Suprapubic skin (tissue), 4 donors: ENCODE results near the gene FMNL2. TPM values are rescaled to one million over a fixed set of nuclear protein-coding genes. Genes with fewer than 3 reads are reported as not detected.

ENCODE experiments used
- DNase-seq, 2 donors: peaks; one replicate each; pipeline ENCODE4 v3.0.0-alpha.2; 2019; ENCODE audit warnings: low spot score in 2 of 2
- H3K27ac ChIP-seq: fragments of 200-600 bp; sonication (generic); one replicate; pipeline ENCODE4 v1.5.1; 2019
- H3K27me3 ChIP-seq: fragments of 200-600 bp; sonication (generic); one replicate; pipeline ENCODE4 v1.5.1; 2019
- H3K36me3 ChIP-seq: fragments of 200-600 bp; sonication (generic); one replicate; pipeline ENCODE4 v1.5.1; 2019
- H3K4me1 ChIP-seq: fragments of 200-600 bp; sonication (generic); one replicate; pipeline ENCODE4 v1.5.1; 2019
- H3K4me3 ChIP-seq: fragments of 200-600 bp; sonication (generic); one replicate; pipeline ENCODE4 v1.5.1; 2019; ENCODE audit warnings: mild to moderate bottlenecking
- H3K9me3 ChIP-seq: fragments of 200-600 bp; sonication (generic); one replicate; pipeline ENCODE4 v1.5.1; 2019
- CTCF ChIP-seq, 2 donors: fragments of 200-600 bp in 1 of 2; fragments of 450-650 bp in 1 of 2; sonication (generic) in 1 of 2; IDR thresholded peaks; one replicate each; pipeline ENCODE4 v1.5.1; 2016 to 2019; ENCODE audit warnings: antibody characterized with exemption in 2 of 2, mild to moderate bottlenecking in 1 of 2, moderate library complexity in 1 of 2
- EP300 ChIP-seq: sonication (generic); formaldehyde crosslinking; IDR thresholded peaks from one replicate; pipeline ENCODE4 v1.6.1; 2017; ENCODE audit warnings: antibody characterized with exemption
- POLR2A ChIP-seq, 2 donors: fragments of 450-650 bp; IDR thresholded peaks; one replicate each; pipeline ENCODE4 v1.6.1; 2017; ENCODE audit warnings: antibody characterized with exemption in 2 of 2, mild to moderate bottlenecking in 2 of 2, moderate library complexity in 2 of 2
- POLR2AphosphoS5 ChIP-seq, 3 donors: sonication (generic); formaldehyde crosslinking; IDR thresholded peaks; one replicate each; pipeline ENCODE4 v1.6.1; 2017; ENCODE audit warnings: antibody characterized with exemption in 3 of 3
- WGBS: methylation state at CpG from one replicate; pipeline ENCODE4 v1.1.5; 2018; 5-methylcytosine and 5-hydroxymethylcytosine counted together
- total RNA-seq, 4 donors: library from RNA; depleted of rRNA; stranded (reverse); fragments of >200 nt; gene quantifications; one replicate each; pipeline ENCODE4 v1.1.0, GENCODE V29; 2016

The FMNL2 gene
- total RNA-seq, 4 donors from 2014 or later: 15.4 to 18.1 (median 16.0) TPM

- Histone ChIP-seq H3K9me3 (no peaks in the 10 kb centered on the region), H3K4me3 (no peak overlapping the region), H3K4me1 (peaks cover 10% of the 10 kb centered on the region), H3K27me3 (no peaks in the 10 kb centered on the region), H3K36me3 (no peaks in the 10 kb centered on the region), H3K27ac (no peak overlapping the region)
- no peak for DNase-seq
- WGBS: 93% methylated on average over 5 of the region's 5 CpGs
- TF ChIP-seq EP300: no peak
- TF ChIP-seq POLR2AphosphoS5 (IDR thresholded peaks at IDR 0.05): no peak
- TF ChIP-seq CTCF (IDR thresholded peaks at IDR 0.05): no peak
- TF ChIP-seq POLR2A (IDR thresholded peaks at IDR 0.05): no peak
These were observed 102.5 kb downstream of the FMNL2 start for GRCh38 chr2:152437276-152438108.

- H3K27me3 ChIP-seq: no peaks in the 10 kb centered on the region
- 93% methylated on average over 4 of the region's 4 CpGs for WGBS
These were observed 105.1 kb downstream of the FMNL2 start for GRCh38 chr2:152440049-152440448.

GRCh38 chr2:152440460-152440859 lies 105.5 kb downstream of the FMNL2 start:
- Histone ChIP-seq H3K36me3 (no peaks in the 10 kb centered on the region), H3K4me1 (peaks cover 22% of the 10 kb centered on the region), H3K4me3 (no peak overlapping the region), H3K27ac (no peak overlapping the region), H3K9me3 (no peaks in the 10 kb centered on the region), H3K27me3 (no peaks in the 10 kb centered on the region)
- 69% methylated on average over 3 of the region's 3 CpGs for WGBS
- TF ChIP-seq EP300: no peak
- no peak for TF ChIP-seq CTCF (IDR thresholded peaks at IDR 0.05)
- TF ChIP-seq POLR2A (IDR thresholded peaks at IDR 0.05): no peak
- TF ChIP-seq POLR2AphosphoS5 (IDR thresholded peaks at IDR 0.05): no peak
- DNase-seq: no peak

More at GRCh38 chr2:152440049-152440448, 105.1 kb downstream of the FMNL2 start:
- Histone ChIP-seq H3K27ac (no peak overlapping the region), H3K4me1 (peaks cover 18% of the 10 kb centered on the region), H3K9me3 (no peaks in the 10 kb centered on the region), H3K4me3 (no peak overlapping the region), H3K36me3 (no peaks in the 10 kb centered on the region)
- TF ChIP-seq EP300 (no peak), POLR2AphosphoS5 (IDR thresholded peaks at IDR 0.05) (no peak), CTCF (IDR thresholded peaks at IDR 0.05) (no peak), POLR2A (IDR thresholded peaks at IDR 0.05) (no peak)
- DNase-seq: no peak

- no peak for DNase-seq
- Histone ChIP-seq H3K36me3 (no peaks in the 10 kb centered on the region), H3K4me1 (peaks cover 34% of the 10 kb centered on the region), H3K4me3 (no peak overlapping the region), H3K27ac (no peak overlapping the region), H3K9me3 (no peaks in the 10 kb centered on the region), H3K27me3 (no peaks in the 10 kb centered on the region)
- WGBS: 95% methylated on average over 7 of the region's 7 CpGs
- TF ChIP-seq CTCF (IDR thresholded peaks at IDR 0.05) (no peak), EP300 (no peak), POLR2AphosphoS5 (IDR thresholded peaks at IDR 0.05) (no peak), POLR2A (IDR thresholded peaks at IDR 0.05) (no peak)
These were observed 107.0 kb downstream of the FMNL2 start for GRCh38 chr2:152441961-152442360.

- no peaks in the 10 kb centered on the region for H3K36me3 ChIP-seq
- 60% methylated on average over 6 of the region's 6 CpGs for WGBS
- peaks cover 34% of the 10 kb centered on the region for H3K4me1 ChIP-seq
These were observed 108.8 kb downstream of the FMNL2 start for GRCh38 chr2:152443771-152444170.

More at GRCh38 chr2:152443771-152444170, 108.8 kb downstream of the FMNL2 start:
- DNase-seq: no peak
- Histone ChIP-seq H3K27me3 (no peaks in the 10 kb centered on the region), H3K27ac (no peak overlapping the region), H3K9me3 (no peaks in the 10 kb centered on the region), H3K4me3 (no peak overlapping the region)
- no peak for TF ChIP-seq POLR2A (IDR thresholded peaks at IDR 0.05)
- no peak for TF ChIP-seq POLR2AphosphoS5 (IDR thresholded peaks at IDR 0.05)
- no peak for TF ChIP-seq EP300
- TF ChIP-seq CTCF (IDR thresholded peaks at IDR 0.05): no peak
